GM10248 (cell line): ENCODE measurements around the gene ARHGEF33.

Source experiments
- CTCF ChIA-PET: fragments of 300-600 bp; sonication (Branson Sonifier 250); formaldehyde crosslinking; extraction: SDS; loops from one replicate; lab custom pipeline; 2021; ENCODE audit warnings: antibody characterized with exemption; lab: Yijun Ruan, JAX
- POLR2A ChIA-PET: fragments of 350-650 bp; sonication (Branson Sonifier 250); formaldehyde crosslinking; extraction: SDS; loops from one replicate; lab custom pipeline; 2020; ENCODE audit warnings: antibody characterized with exemption; lab: Yijun Ruan, JAX
- DNase-seq: peaks from one replicate; pipeline ENCODE4 v3.0.0; 2012; ENCODE audit errors: extremely low spot score
- CTCF ChIP-seq: IDR thresholded peaks from 2 replicates; pipeline ENCODE4 v1.5.1; 2012; ENCODE audit warnings: mild to moderate bottlenecking, low read depth; ENCODE audit errors: extremely low read depth, missing control alignments, control extremely low read depth

ARHGEF33 gene

DNA sequence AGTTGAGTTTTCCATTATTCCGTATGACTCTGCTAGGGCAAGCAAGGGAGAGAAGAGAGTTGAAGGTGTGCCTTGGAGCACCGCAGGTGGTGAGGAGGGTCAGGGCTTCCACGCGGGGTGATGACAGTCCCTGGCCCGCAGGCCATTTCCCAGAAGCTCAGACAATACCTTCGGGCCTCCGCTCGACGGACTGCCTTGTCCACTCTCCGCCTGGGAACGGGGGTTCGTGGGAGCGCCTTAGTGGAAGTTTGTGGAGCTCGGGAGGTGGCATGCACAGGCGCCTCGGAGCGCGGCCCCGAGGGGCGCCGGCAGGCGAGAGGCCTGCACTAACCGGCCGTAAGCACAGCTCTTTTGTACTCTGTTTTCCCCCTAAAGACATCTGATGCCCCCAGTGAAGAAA is 69.8 kb downstream of the ARHGEF33 start:
- no peak for TF ChIP-seq CTCF
- no peak for DNase-seq
- ChIA-PET POLR2A (no interaction called here), CTCF (interaction anchor here (1.0 to 2.7 kb wide), 5 partner anchors 12 to 270 kb away, joined by 3 to 12 read pairs (median 3); no protein-coding TSS in a partner anchor)

GRCh38 chr2:38959938-38960608 is 70.4 kb downstream of the ARHGEF33 start:
- DNase-seq: peak; percentile 85
- TF ChIP-seq CTCF: no peak
- ChIA-PET POLR2A (no interaction called here), CTCF (interaction anchor here (1.2 to 2.7 kb wide), 5 partner anchors 13 to 269 kb away, joined by 3 to 12 read pairs (median 4); no protein-coding TSS in a partner anchor)

- no peak for TF ChIP-seq CTCF
- DNase-seq: no peak
- ChIA-PET CTCF (interaction anchor here (1.7 to 2.7 kb wide), 3 partner anchors 13 to 269 kb away, joined by 4 to 12 read pairs (median 7); no protein-coding TSS in a partner anchor), POLR2A (no interaction called here)
These were observed 71.1 kb downstream of the ARHGEF33 start for GRCh38 chr2:38960609-38961320.

DNA sequence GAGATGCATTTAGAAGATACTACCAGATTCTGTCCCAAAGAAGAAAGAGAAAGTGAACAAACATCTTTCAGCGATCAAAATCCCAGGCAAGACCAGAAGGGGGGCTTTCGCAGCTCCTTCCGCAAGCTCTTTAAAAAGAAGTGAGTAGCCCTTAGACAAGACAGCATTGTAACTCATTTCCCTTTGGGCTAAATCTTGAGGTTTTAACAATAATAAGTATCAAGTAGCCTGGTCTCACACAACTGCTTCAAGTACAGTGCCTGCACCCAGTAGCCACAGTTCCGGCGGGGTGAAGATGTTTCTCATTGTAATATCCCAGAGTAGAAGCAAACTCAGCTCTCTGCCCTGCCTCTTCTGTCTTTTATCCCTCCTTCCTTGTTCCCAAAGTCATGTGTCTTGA is 76.3 kb downstream of the ARHGEF33 start:
- CTCF ChIA-PET: interaction anchor here (3.1 kb wide), 1 partner anchor 19 kb away, joined by 14 read pairs; no protein-coding TSS in a partner anchor
- no peak for TF ChIP-seq CTCF
- POLR2A ChIA-PET: no interaction called here
- DNase-seq: no peak

DNA sequence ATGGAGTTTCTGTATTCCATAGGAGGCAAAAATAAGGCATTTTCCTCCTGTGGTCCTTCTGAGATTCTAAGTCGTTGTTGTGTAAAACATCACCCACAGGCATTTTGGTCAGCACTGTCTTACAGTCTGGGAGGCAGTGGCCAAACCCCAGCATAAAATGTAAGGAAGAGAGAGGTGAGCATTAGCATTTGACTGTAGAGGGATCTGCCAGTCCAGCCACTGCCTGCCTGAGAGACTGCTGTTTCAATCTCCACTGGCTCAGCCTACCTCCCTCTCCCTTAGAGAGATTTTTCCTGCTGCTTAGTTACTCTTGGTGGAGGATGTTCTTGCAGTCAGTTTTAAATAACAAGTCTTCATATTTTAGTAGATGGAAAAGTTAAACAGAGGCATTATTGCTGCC is 77.0 kb downstream of the ARHGEF33 start:
- TF ChIP-seq CTCF: no peak
- POLR2A ChIA-PET: no interaction called here
- CTCF ChIA-PET: no interaction called here
- no peak for DNase-seq

GRCh38 chr2:38968021-38968420 is 78.3 kb downstream of the ARHGEF33 start:
- ChIA-PET POLR2A (no interaction called here), CTCF (no interaction called here)
- TF ChIP-seq CTCF: no peak
- no peak for DNase-seq
